ENCODE data around the gene GSTM3.
"Not testable (repeated sequence)": the region's sequence is repeated elsewhere in the genome, so short reads cannot be mapped to it uniquely, and the experiment has no call there.

The GSTM3 gene

DNA sequence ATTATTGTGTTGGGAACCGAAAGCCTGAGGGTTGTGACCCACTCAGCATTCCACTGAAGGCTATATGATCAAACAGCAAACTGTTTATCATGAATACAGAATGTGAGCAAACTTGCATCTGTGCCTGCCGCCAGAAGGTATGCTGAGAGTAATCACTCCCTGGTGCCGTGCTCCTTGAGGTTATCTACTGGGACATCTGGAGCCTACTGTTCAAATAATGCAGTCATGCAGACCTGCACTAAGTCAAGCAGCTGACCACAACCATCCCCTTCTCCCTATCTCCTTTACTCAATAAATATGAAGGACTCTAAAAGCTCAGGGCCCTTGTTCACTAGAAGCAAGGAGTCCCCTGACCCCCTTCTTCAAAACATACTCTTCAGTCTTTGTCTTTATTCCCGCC, 15.3 kb downstream of the GSTM3 start:
- DNase-seq: no peak

- no peak for DNase-seq
Measured at GRCh38 chr1:109724933-109725332, 15.9 kb downstream of the GSTM3 start.

- no peak for DNase-seq
Measured at GRCh38 chr1:109722908-109723691, 17.7 kb downstream of the GSTM3 start.

GRCh38 chr1:109721971-109722370, 18.9 kb downstream of the GSTM3 start:
- no peak for DNase-seq

- DNase-seq: no peak
Measured at GRCh38 chr1:109721042-109721441, 19.8 kb downstream of the GSTM3 start.

DNA sequence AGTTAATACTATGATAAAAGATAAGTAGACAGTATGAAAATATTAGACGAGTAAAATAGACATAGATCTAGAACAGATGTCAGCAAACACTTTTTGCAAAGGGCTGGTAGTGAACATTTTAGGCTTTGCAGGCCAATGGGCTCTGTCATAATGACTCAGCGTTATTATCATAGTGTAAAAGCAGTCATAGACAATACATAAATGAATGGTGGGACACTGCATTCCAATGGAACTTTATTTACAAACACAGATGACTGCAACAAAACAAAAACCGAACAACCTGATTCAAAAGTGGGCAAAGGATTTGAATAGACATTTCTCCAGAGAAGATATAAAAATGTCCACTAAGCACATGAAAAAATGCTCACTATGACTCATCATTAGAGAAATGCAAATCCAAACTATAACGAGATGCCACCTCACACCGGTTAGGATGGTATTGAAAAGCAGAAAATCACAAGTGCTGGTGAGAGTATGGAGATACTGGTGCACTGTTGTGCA, 21.5 kb downstream of the GSTM3 start:
- DNase-seq: no peak

GRCh38 chr1:109718495-109718894, 22.3 kb downstream of the GSTM3 start:
- peak; percentile 3 for DNase-seq

- no peak for DNase-seq
Measured at GRCh38 chr1:109717729-109718128, 23.1 kb downstream of the GSTM3 start.

DNA sequence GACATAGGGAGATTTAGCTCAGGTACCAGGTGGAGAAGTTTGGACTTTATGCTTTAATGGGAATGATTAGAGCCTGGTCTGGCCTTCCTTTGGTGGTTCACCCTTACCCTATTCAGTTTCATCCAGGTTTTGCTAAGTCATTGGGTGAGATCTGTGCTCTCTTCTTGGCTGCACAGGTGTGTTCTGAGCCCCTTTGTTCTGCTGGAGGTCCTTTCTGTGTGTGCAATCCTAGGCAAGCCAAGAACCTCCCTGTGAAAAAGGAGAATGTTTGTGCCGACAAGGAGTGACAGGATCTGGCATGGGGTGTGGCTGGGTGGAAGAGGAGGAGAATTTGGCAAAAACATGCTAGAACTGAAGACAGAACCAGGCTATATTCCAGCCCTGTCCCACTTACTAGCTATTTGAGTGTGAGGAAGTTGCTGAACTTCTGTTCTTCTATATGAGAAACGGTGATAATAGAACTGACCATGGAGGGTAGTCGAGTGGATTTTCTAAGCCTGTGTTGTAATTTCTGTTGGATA, 24.2 kb downstream of the GSTM3 start:
- DNase-seq: no peak

DNA sequence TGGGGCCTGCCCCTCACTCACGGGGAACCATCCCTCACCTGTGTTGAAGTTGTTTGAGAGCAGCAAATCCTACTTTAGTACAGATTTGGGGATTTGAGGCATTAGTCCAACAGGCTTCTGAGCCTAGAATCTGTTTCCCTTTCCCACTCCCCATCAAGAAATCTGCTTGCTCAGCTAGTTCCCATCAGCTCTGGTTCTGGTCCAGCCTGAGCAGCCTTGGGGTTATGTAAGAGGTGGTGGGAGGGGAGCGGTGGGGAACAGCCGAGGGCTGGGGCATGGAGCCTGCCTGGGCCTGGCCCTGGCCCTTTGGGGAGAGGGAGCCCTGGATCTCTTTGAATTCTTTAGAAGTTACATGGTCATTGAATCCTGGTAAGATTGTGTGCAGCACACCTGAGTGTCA, 24.7 kb downstream of the GSTM3 start:
- no peak for DNase-seq

- no peak for DNase-seq
Measured at GRCh38 chr1:109714661-109715372, 26.0 kb downstream of the GSTM3 start.

GRCh38 chr1:109713636-109714035, 27.2 kb downstream of the GSTM3 start:
- DNase-seq: no peak

GRCh38 chr1:109712321-109712864, 28.4 kb downstream of the GSTM3 start:
- no peak for DNase-seq

- not testable (repeated sequence) for DNase-seq
Measured at GRCh38 chr1:109711593-109712320, 29.1 kb downstream of the GSTM3 start, which contains the start of gene GSTM5. Gene GSTM5 (plus strand): TSS chr1:109712251. CDS start chr1:109712313, 62 bp downstream.

DNA sequence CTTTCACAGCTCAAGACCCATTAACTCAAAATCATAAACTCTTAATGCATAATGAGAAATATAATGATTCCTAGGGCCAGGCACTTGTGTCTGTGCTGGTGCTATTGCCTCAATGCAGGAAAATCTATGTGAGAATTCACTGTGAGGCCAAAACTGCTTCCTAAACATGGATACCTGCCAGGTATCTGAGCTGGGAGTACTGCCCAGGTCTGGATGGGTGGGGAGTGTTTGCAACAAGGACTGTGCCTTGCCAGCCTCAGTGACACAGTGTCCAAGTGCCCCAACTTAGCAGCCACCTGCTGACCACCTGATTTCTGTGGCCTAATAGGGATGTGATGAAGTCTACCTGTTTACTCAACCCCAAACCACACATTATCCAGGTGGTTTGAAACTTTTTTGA, 31.0 kb downstream of the GSTM3 start:
- not testable (repeated sequence) for DNase-seq

GRCh38 chr1:109708949-109709348, 31.9 kb downstream of the GSTM3 start:
- DNase-seq: not testable (repeated sequence)

DNA sequence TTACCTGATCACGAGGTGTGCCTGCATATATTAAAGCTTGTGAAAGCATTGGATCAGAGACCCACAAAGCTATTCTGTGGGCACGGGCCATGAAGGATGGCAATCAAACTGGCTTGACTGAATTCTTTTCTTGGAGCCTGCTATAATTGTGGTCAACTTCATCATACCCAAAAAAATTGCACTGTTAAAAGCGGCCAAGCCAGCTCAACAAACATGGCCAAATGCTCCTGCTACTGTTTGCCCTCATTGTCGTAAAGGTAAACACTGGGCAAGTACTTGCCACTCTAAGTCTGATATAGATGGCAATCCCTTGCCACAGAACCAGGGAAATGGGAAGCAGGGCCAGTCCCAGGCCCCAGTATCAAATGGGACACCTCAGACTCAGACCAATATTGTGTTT, 35.4 kb downstream of the GSTM3 start:
- DNase-seq: no peak

- DNase-seq: no peak
Measured at GRCh38 chr1:109704173-109704572, 36.7 kb downstream of the GSTM3 start.

DNA sequence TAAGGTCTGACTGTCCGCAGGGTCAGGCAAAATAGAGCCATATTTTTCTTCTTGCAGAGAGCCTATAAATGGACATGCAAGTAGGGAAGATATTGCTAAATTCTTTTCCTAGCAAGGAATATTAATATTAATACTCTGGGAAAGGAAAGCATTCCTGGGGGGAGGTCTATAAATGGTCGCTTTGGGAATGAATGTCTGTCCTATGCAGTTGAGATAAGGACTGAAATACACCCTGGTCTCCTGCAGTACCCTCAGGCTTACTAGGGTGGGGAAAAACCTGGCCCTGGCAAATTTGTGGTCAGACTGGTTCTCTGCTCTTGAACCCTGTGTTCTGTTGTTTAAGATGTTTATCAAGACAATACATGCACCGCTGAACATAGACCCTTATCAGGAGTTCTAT, 37.9 kb downstream of the GSTM3 start:
- not testable (repeated sequence) for DNase-seq

GRCh38 chr1:109697861-109698260, 43.0 kb downstream of the GSTM3 start:
- not testable (repeated sequence) for DNase-seq

DNA sequence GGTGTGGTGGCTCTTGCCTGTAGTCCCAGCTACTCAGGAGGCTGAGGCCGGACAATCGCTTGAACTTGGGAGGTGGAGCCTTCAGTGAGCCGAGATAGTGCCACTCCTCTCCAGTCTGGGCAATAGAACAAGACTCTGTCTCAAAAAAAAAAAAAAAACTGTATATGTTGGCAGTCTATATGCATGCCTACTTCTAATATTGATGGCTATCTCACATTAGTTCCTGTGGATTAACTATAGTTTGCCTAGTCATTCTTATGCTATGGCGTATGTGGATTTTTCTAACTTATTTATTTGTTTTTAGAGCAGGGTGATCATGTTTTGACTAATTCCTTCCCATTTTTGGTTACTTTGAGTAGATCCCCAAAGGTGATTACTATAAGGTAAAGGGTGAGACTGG, 43.8 kb downstream of the GSTM3 start:
- DNase-seq: no peak

- DNase-seq: not testable (repeated sequence)
Measured at GRCh38 chr1:109695138-109695537, 45.7 kb downstream of the GSTM3 start.

- not testable (repeated sequence) for DNase-seq
Measured at GRCh38 chr1:109694400-109694799, 46.4 kb downstream of the GSTM3 start.

Data from NCI-H1092 treated with DMSO at 0.1 percent for 48 hours (cell line).